ENCODE results near the gene CTSV. TPM values are rescaled to one million over a fixed set of nuclear protein-coding genes. Genes with fewer than 3 reads are reported as not detected.
"Not testable (repeated sequence)": the region's sequence is repeated elsewhere in the genome, so short reads cannot be mapped to it uniquely, and the experiment has no call there.

Gene CTSV
- total and polyA plus RNA-seq, 2 experiments from 2014 or later = 102 to 107 TPM

GRCh38 chr9:97077452-97078295 lies 38.7 kb upstream of the CTSV start:
- H3K9me2 ChIP-seq (replicated peaks; ENCODE audit: insufficient read depth) = no peaks in the 10 kb centered on the region
- no peaks in the 10 kb centered on the region for H4K20me1 ChIP-seq (ENCODE audit: insufficient read depth, poor library complexity, severe bottlenecking)
- 98% methylated on average over 37 of the region's 37 CpGs for WGBS (ENCODE audit: low lambda C conversion rate, missing lambda C conversion rate)
- no peak overlapping the region for H3K27ac ChIP-seq
- no peak overlapping the region for H3K4me2 ChIP-seq
- no peaks in the 10 kb centered on the region for H3K9me3 ChIP-seq (ENCODE audit: low read depth)
- peaks cover 2% of the 10 kb centered on the region for H3K4me1 ChIP-seq (ENCODE audit: insufficient read depth)
- TF ChIP-seq CTCF (IDR thresholded peaks at IDR 0.05; ENCODE audit: poor library complexity) (no peak), EZH2 (IDR thresholded peaks at IDR 0.05; ENCODE audit: borderline replicate concordance) (no peak), EZH2phosphoT487 (IDR thresholded peaks at IDR 0.05; ENCODE audit: low read depth, severe bottlenecking, unreplicated experiment) (no peak)
- DNase-seq (ENCODE audit: low spot score) = no peak
- H3K27me3 ChIP-seq = no peaks in the 10 kb centered on the region
- H3K36me3 ChIP-seq (replicated peaks; ENCODE audit: insufficient read depth, low read depth) = no peaks in the 10 kb centered on the region
- H3K4me3 ChIP-seq = no peak overlapping the region
- no peaks in the 10 kb centered on the region for H3K79me2 ChIP-seq
- H2AFZ ChIP-seq = no peak overlapping the region

GRCh38 chr9:97076731-97077451 lies 37.9 kb upstream of the CTSV start:
- H4K20me1 ChIP-seq (ENCODE audit: insufficient read depth, poor library complexity, severe bottlenecking); H3K36me3 ChIP-seq (replicated peaks; ENCODE audit: insufficient read depth, low read depth); H2AFZ ChIP-seq; H3K9me3 ChIP-seq (ENCODE audit: low read depth); H3K4me1 ChIP-seq (ENCODE audit: insufficient read depth); H3K27ac ChIP-seq; H3K79me2 ChIP-seq; H3K9me2 ChIP-seq (replicated peaks; ENCODE audit: insufficient read depth); H3K4me3 ChIP-seq; DNase-seq (ENCODE audit: low spot score); H3K4me2 ChIP-seq; H3K27me3 ChIP-seq: not testable (repeated sequence)
- WGBS (ENCODE audit: low lambda C conversion rate, missing lambda C conversion rate) = 95% methylated on average over 18 of the region's 56 CpGs

GRCh38 chr9:97076238-97076637 lies 37.3 kb upstream of the CTSV start:
- Histone ChIP-seq H3K4me3 (no peak overlapping the region), H3K4me1 (ENCODE audit: insufficient read depth) (peaks cover 14% of the 10 kb centered on the region), H3K27me3 (no peaks in the 10 kb centered on the region), H3K79me2 (no peaks in the 10 kb centered on the region), H3K9me3 (ENCODE audit: low read depth) (no peaks in the 10 kb centered on the region), H2AFZ (no peak overlapping the region), H3K4me2 (no peak overlapping the region), H3K9me2 (replicated peaks; ENCODE audit: insufficient read depth) (no peaks in the 10 kb centered on the region), H3K36me3 (replicated peaks; ENCODE audit: insufficient read depth, low read depth) (no peaks in the 10 kb centered on the region), H3K27ac (no peak overlapping the region), H4K20me1 (ENCODE audit: insufficient read depth, poor library complexity, severe bottlenecking) (no peaks in the 10 kb centered on the region)
- TF ChIP-seq CTCF (IDR thresholded peaks at IDR 0.05; ENCODE audit: poor library complexity) = no peak
- no peak for TF ChIP-seq EZH2 (IDR thresholded peaks at IDR 0.05; ENCODE audit: borderline replicate concordance)
- no peak for TF ChIP-seq EZH2phosphoT487 (IDR thresholded peaks at IDR 0.05; ENCODE audit: low read depth, severe bottlenecking, unreplicated experiment)
- 94% methylated on average over 11 of the region's 11 CpGs for WGBS (ENCODE audit: low lambda C conversion rate, missing lambda C conversion rate)
- no peak for DNase-seq (ENCODE audit: low spot score)

Measured in hepatocyte (in vitro differentiated cells).